ENCODE measurements around the gene BHLHE41. TPM values are rescaled to one million over a fixed set of nuclear protein-coding genes. Genes with fewer than 3 reads are reported as not detected.

Gene BHLHE41
- total RNA-seq, 1 donor from 2014 or later: 2.1 TPM

GRCh38 chr12:26077915-26078702 lies 46.7 kb downstream of the BHLHE41 start:
- TF ChIP-seq CTCF (IDR thresholded peaks at IDR 0.05; ENCODE audit: insufficient read depth, low read length, severe bottlenecking): no peak
- DNase-seq (ENCODE audit: low read depth): peak; percentile 76
- no peaks in the 10 kb centered on the region for H3K27me3 ChIP-seq (ENCODE audit: control insufficient read depth, insufficient read depth, low read length)
- no peaks in the 10 kb centered on the region for H3K36me3 ChIP-seq (ENCODE audit: control insufficient read depth, insufficient read depth, low read length)
- no peak for FAIRE-seq
- H3K4me3 ChIP-seq (ENCODE audit: low read depth, low read length): no peak overlapping the region

Other genes starting within 250 kb of the BHLHE41 start
- 14.3 and 19.0 TPM in 2 replicates for gene RASSF8, start 166.4 kb downstream of the BHLHE41 start, total RNA-seq
- gene SSPN, start 70.5 kb upstream of the BHLHE41 start, total RNA-seq: 0.26 and 0.38 TPM in 2 replicates

Data from bronchial epithelial cell (primary cell).